Activated CD4-positive, alpha-beta T cell treated with anti-CD3 and anti-CD28 coated beads, Interleukin-2, Interleukin-6, amounts not matched to agents 100 ng/mL and 50 ng/mL, durations not matched to agents 16 hours and 8 hours (primary cell): ENCODE results near the gene RALGAPA1.
"Not testable (repeated sequence)": the region's sequence is repeated elsewhere in the genome, so short reads cannot be mapped to it uniquely, and the experiment has no call there.

Experiments
- DNase-seq: peaks from one replicate; pipeline ENCODE4 v3.0.0-alpha.2; 2020

RALGAPA1 gene

GRCh38 chr14:35696119-35696518 lies 113.0 kb downstream of the RALGAPA1 start:
- no peak for DNase-seq

DNA sequence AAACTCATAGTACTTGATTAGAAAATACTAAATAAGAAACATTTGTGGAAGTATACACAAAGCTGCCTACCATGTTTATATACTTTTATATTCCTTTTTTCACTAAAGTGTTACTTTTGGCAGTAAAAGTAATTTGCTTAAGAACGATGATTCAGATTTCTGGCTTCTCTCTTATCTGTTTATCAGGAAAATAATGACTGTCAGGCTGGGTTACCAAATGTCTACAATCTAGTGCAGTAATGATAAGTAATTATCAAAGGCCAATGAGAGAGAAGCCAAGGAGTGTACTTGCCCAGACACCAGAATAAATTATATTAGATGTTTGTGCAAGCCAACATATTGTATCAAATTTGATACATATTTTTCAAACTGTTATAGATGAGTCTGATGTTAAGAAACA lies 113.4 kb downstream of the RALGAPA1 start:
- no peak for DNase-seq

GRCh38 chr14:35695072-35695471 lies 114.0 kb downstream of the RALGAPA1 start:
- no peak for DNase-seq

DNA sequence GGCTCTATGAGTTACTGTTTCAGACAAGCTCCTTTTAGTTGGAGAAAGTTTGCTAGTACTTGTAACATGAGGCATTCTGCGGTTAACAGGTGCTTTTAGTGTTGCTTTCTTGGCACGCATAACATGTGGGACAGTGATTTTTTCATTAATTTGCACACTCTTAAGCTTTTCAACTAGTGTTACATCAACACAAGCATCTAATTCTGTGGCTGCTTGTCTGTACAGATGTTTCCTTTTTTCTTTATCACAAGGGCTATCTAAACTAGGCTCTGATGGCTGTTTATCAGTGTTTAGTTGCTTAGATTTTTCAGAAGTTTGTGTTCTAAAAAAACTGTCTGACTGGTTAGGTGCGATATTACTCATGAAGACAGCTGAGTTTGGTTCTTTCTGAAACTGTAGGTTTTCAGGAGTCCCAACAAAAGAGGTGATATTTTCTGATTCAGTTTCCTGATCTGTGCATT lies 120.1 kb downstream of the RALGAPA1 start:
- peak; percentile 69 for DNase-seq

DNA sequence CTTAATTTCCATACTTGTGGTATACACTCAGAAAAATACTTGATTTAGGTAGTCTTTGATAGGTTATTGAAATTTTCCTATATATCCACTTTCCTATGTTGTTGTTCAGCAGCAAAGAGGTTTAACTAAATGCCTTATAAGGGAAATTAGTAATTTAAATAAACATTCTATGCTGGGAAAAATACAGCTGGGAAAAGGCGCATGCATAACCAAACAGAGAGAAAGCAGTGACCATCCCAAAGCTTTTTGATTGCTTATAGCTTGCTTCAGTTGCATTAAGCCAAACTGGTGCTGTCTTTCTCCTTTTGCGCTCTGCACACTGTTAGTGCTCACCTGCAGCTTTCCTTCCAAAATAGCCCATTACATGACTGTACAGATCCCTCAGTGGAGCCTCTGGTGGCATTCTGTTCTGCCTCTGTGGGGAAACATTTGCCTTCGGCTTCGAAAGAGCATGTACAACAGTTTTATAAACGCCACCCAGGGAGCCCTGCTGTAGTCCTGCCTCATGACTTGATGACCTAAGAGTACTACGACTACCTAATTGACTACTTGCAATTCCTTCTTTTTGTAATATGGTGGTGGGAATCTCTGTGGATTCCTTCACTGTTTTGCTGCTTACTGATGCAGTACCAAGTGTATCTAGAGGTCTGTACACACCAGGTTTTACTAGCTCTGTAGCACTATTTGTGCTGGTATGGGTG lies 120.8 kb downstream of the RALGAPA1 start:
- peak; percentile 7 for DNase-seq

GRCh38 chr14:35687335-35687939 lies 121.7 kb downstream of the RALGAPA1 start:
- DNase-seq, result peak; percentile 62

GRCh38 chr14:35683688-35684087 lies 125.4 kb downstream of the RALGAPA1 start:
- not testable (repeated sequence) for DNase-seq

DNA sequence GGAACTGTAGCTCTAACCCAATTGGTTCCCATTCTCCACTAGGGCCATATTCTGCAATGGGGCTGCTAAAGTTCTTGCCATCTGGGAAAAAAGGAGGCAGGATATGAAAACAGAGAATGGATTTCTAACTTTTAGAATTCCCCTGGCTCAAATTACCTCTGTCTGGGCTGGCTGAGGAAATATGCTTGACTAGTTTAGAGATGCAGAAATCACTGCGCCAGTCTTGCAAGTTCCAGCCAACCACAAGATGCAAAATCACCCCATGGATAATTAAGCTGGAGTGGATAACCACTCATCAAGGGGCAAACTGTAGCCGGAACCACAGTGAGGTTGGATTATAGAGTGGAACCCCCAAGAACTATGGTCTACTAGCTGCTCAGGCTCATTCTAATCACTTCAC lies 126.3 kb downstream of the RALGAPA1 start:
- DNase-seq, result no peak

DNA sequence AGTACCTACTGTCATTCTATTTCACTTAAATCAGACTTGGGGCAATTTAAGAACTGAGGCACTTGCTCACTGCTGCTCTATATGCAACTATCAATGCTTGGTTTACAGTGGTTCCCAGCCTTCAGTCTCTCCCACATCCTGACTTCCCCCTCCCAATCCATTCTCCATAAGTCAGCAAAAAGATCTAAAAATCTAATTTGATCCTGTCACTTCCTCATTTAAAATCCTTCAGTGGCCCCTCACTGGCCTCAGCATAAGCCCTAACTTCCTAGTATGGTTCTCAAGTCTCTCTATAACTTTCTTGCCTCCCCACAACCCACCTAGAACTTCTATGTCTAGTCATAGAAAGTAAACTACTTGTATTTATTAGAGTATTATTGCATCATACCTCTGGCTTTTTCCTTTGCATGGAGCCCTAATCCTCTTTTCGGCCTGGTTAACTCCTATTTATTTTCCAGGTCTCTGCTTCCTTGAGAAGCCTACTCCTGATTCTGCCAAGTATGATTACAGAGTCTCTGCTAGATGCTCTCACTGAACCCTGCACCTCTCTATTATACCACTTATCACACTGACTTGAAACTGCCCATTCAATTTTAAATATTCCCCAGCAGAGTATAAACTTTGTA lies 130.6 kb downstream of the RALGAPA1 start:
- DNase-seq, result no peak

- no peak for DNase-seq
These were observed 139.3 kb downstream of the RALGAPA1 start for GRCh38 chr14:35669782-35670181.

DNA sequence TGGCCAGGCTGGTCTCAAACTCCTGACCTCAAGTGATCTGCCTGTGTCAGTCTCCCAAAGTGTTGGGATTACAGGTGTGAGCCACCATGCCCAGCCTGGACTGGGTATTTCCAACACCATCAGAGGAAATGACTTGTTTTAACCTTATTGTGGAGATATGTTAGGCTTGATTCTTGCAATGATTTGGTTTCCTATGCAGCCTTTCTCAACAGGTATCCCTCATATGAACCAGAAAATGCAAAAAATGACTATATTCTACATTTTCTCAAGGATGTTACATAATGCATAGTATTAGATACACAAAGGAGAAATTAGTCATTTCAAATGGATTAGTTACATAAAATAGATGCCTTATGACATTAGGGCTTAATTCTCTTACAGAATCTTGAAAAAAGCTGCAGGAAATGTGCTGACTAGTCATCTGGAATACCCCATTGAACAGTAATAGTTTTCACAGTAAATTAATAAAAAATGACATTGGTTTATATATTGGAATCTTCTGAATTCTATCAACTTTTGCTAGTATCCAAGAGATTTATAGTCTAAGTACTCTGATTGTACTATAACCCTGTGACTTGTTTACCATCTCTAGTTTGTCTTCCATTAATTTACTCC lies 142.6 kb downstream of the RALGAPA1 start:
- no peak for DNase-seq

- DNase-seq, result no peak
These were observed 147.2 kb downstream of the RALGAPA1 start for GRCh38 chr14:35661875-35662274.

DNA sequence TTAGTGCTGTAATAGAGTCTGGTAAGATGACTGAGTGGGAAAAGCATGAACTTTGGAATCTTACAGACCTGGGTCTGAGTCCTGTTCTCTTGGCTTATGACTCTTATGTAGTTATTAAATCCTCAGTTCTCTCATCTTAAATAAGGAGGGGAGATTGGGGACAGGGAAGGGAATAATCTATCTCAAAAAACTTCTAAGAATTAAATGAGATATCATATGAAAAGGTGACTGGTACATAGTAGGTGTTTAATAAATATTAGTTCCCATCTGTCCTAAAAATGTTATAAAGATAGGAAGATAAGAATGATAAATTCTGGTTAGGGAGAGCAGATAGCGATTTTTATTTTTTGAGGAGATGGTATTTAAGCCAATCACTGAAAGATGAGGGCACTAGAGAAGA lies 156.1 kb downstream of the RALGAPA1 start:
- DNase-seq, result no peak

- no peak for DNase-seq
These were observed 165.6 kb downstream of the RALGAPA1 start for GRCh38 chr14:35643513-35643912.

GRCh38 chr14:35637851-35638250 lies 171.2 kb downstream of the RALGAPA1 start:
- DNase-seq, result no peak

- DNase-seq, result no peak
These were observed 171.8 kb downstream of the RALGAPA1 start for GRCh38 chr14:35637269-35637668.

DNA sequence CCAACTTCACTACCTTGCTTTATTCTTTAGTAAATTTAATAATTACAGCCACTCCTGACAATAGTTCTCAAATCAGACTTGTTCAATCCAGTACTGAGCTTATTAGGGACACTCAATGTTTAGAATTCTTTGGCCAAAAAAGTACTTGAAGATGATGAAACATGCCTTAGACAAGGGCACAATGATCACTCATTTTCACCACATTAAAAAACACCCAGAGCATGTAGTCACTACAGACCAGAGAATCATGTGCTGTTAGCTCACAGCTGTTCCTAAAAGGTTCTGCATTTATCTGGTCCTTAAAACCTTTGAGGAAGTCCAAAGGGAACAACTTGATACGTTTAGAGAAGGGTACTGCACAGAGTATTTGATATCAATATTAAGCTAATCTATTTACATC lies 176.4 kb downstream of the RALGAPA1 start:
- no peak for DNase-seq

- no peak for DNase-seq
These were observed 176.8 kb downstream of the RALGAPA1 start for GRCh38 chr14:35632271-35632670.

GRCh38 chr14:35631071-35631805 lies 177.9 kb downstream of the RALGAPA1 start:
- DNase-seq, result no peak

DNA sequence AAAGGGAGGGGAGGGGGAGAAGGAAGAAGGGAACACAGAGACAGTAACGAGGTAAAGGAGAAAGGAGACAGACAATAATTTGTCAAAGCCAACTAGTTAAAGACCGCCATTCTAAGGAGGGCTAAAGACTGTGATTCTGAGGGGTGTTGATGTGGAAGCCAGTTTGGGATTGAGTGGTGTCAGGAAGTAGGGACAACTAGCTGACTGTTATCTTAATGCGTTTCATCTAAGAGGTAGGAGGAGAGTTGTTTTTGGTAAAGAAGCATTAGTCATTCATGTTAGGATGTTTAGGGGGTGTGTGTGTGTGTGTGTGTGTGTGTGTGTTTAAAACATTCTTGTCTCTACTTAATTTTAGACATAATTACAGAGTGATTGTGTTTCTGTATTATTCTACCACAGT lies 180.1 kb downstream of the RALGAPA1 start:
- DNase-seq, result no peak

DNA sequence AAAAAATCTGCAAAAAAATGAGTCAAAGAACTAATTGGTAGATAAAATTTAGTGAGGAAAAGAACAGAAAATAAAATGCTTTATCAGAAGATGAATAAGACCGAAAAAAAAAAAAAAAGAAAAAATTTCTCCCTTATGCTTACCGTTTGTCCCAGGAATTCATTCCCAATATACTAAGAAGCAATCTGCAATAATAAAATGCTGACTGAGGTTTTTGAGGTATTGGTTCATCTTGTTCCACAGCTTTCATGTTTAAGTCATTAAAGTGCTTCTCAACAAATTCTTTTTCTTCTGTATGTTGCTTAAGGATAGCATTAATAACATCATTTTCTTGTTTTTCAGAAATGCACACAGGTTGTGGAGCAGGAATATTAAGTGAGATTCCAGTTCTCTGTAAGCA lies 182.1 kb downstream of the RALGAPA1 start:
- DNase-seq, result not testable (repeated sequence)

DNA sequence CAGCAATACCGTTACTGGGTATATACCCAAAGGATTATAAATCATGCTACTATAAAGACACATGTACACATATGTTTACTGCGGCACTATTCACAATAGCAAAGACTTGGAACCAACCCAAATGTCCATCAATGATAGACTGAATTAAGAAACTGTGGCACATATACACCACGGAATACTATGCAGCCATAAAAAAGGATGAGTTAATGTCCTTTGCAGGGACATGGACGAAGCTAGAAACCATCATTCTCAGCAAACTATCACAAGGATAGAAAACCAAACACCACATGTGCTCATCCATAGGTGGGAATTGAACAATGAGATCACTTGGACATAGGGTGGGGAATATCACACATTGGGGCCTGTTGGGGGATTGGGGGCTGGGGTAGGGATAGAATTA lies 187.1 kb downstream of the RALGAPA1 start:
- not testable (repeated sequence) for DNase-seq

- DNase-seq, result not testable (repeated sequence)
These were observed 189.1 kb downstream of the RALGAPA1 start for GRCh38 chr14:35619998-35620397.
